H1 (cell line): Measurements from ENCODE around the gene IFT80. TPM values are rescaled to one million over a fixed set of nuclear protein-coding genes. Genes with fewer than 3 reads are reported as not detected.

ENCODE experiments used
- CBX8 ChIP-seq: fragments of 300-800, 300-1000 bp; sonication (generic); IDR thresholded peaks from 2 replicates; pipeline ENCODE4 v1.7.1; 2016; ENCODE audit warnings: low read depth, low read length, borderline replicate concordance
- polyA plus RNA-seq, 7 experiments: library from polyadenylated mRNA; depleted of rRNA in 3 of 7; stranded (reverse) in 5 of 7; unstranded in 2 of 7; fragments of >200 nt in 5 of 7; fragments of 200-250 nt in 2 of 7; gene quantifications; 1 replicate in 5 of 7; 2 replicates in 1 of 7; 4 replicates in 1 of 7; pipeline versions ENCODE4 v1.2.1 to v1.2.3, GENCODE V29; 2011 to 2013; ENCODE audit warnings: missing spikeins in 2 of 7, mixed read lengths in 2 of 7
- total RNA-seq: library from RNA; stranded (reverse); fragmentation: NEBNext Ultra II Directional; extraction: Animal tissue kit (Norgen Biotek cat#: 25700); gene quantifications from 2 replicates; pipeline ENCODE4 v1.2.1, GENCODE V29; 2021

IFT80 gene
- total and polyA plus RNA-seq, 2 of the 8 experiments (the other 6 are each of a cell fraction or from before 2014, with no cell fraction given): 7.2 to 25.9 TPM

DNA sequence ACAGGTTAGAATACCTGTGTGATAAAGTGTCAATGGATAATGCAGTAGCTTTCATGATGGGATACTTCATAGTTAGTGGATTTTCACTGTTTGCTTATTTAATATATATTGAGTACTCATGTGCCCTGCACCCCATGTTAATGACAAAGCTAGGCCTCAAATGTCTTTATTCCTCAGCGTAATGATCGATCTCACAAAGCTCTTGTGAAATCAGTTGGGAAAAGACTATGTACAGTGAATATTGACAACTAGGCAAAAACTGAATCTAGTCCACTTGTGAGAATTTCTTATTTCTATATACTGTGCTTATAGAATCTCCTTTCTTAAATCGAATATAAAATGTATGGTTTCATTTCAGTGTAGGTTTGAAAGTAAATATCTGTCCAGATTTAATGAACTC, 18.3 kb upstream of the IFT80 start (continued):
- no peak for TF ChIP-seq CBX8
